Activated CD4-positive, alpha-beta T cell treated with anti-CD3 and anti-CD28 coated beads, Interleukin-10, Interleukin-2, amounts not matched to agents 100 ng/mL and 50 ng/mL, durations not matched to agents 16 hours and 8 hours (primary cell): ENCODE data around the gene BBX.

Source experiments
- DNase-seq: peaks from one replicate; pipeline ENCODE4 v3.0.0-alpha.2; 2020

The BBX gene

GRCh38 chr3:107854733-107855132 lies 332.0 kb downstream of the BBX start:
- no peak for DNase-seq

GRCh38 chr3:107855710-107856109 lies 332.9 kb downstream of the BBX start:
- peak; percentile 17 for DNase-seq

- DNase-seq = no peak
These were observed 335.1 kb downstream of the BBX start for GRCh38 chr3:107857854-107858253.

GRCh38 chr3:107858876-107859275 lies 336.1 kb downstream of the BBX start:
- no peak for DNase-seq
